Bronchial epithelial cell (primary cell): ENCODE data around the gene KRT17. TPM values are rescaled to one million over a fixed set of nuclear protein-coding genes. Genes with fewer than 3 reads are reported as not detected.
"Not testable (repeated sequence)": the region's sequence is repeated elsewhere in the genome, so short reads cannot be mapped to it uniquely, and the experiment has no call there.

Experiments used
- DNase-seq: peaks from one replicate; pipeline ENCODE4 v3.0.0-alpha.2; 2010; ENCODE audit warnings: low read depth
- FAIRE-seq: peaks from 2 replicates; lab custom pipeline; 2011; peaks lifted over from hg19 to GRCh38; lab: Jason Lieb, UNC
- H3K27me3 ChIP-seq: 2 replicates; pipeline ENCODE4 v1.5.1; 2011; ENCODE audit warnings: low read length; ENCODE audit not compliant: control insufficient read depth, insufficient read depth
- H3K36me3 ChIP-seq: 2 replicates; pipeline ENCODE4 v1.5.1; 2011; ENCODE audit warnings: low read length; ENCODE audit not compliant: control insufficient read depth, insufficient read depth
- H3K4me3 ChIP-seq: 2 replicates; pipeline ENCODE4 v1.5.1; 2011; ENCODE audit warnings: mild to moderate bottlenecking, low read depth, low read length, control low read depth
- total RNA-seq: library from RNA; depleted of rRNA; stranded (reverse); fragments of >200 nt; gene quantifications from 2 replicates; pipeline ENCODE4 v1.2.1, GENCODE V29; 2014
- TF ChIP-seq, protein P1 (sequence below): IDR thresholded peaks from 2 replicates; pipeline ENCODE4 v1.5.1; 2011; ENCODE audit warnings: mild to moderate bottlenecking, moderate library complexity, low read length, control low read depth, inconsistent platforms; ENCODE audit not compliant: insufficient read depth, severe bottlenecking

The KRT17 gene
- total RNA-seq, 1 donor from 2014 or later, result 30,463 TPM

DNA sequence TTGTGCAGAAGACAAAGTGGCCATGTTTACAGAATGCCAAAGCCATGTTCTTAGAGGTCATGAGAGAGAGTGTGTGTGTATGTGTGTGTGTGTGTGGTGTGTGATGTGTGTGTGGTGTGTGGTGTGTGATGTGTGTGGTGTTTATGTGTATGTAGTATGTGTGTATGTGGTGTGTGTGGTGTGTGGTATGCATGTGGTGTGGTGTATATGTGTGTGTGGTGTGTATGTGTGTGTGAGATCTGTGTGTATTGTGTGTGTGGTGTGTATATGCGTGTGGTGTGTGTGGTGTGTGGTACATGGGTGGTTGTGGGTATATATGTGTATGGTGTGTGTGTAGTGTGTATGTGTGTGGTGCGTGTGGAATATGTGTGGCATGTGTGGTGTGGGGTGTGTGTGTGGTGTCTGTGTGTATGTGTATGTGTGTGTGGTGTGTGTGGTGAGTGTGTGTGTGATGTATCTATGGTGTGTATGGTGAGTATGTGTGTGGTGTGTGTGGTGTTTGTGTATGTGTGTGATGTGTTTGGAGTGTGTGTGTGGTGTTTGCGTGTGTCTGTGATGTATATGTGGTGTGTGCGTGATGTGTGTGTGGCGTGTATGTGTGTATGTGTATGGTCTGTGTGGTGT lies 8.2 kb upstream of the KRT17 start:
- Histone ChIP-seq H3K4me3 (no peak overlapping the region), H3K27me3 (no peaks in the 10 kb centered on the region), H3K36me3 (no peaks in the 10 kb centered on the region)
- FAIRE-seq (peak; percentile 100), DNase-seq (no peak)
- TF ChIP-seq, protein P1, sequence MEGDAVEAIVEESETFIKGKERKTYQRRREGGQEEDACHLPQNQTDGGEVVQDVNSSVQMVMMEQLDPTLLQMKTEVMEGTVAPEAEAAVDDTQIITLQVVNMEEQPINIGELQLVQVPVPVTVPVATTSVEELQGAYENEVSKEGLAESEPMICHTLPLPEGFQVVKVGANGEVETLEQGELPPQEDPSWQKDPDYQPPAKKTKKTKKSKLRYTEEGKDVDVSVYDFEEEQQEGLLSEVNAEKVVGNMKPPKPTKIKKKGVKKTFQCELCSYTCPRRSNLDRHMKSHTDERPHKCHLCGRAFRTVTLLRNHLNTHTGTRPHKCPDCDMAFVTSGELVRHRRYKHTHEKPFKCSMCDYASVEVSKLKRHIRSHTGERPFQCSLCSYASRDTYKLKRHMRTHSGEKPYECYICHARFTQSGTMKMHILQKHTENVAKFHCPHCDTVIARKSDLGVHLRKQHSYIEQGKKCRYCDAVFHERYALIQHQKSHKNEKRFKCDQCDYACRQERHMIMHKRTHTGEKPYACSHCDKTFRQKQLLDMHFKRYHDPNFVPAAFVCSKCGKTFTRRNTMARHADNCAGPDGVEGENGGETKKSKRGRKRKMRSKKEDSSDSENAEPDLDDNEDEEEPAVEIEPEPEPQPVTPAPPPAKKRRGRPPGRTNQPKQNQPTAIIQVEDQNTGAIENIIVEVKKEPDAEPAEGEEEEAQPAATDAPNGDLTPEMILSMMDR, result no peak

- Histone ChIP-seq H3K36me3 (no peaks in the 10 kb centered on the region), H3K27me3 (no peaks in the 10 kb centered on the region), H3K4me3 (no peak overlapping the region)
- DNase-seq (no peak), FAIRE-seq (no peak)
- TF ChIP-seq, protein P1, result no peak
Observed at GRCh38 chr17:41631898-41632285, 7.5 kb upstream of the KRT17 start.

GRCh38 chr17:41631025-41631897 lies 6.9 kb upstream of the KRT17 start:
- FAIRE-seq, result no peak

DNA sequence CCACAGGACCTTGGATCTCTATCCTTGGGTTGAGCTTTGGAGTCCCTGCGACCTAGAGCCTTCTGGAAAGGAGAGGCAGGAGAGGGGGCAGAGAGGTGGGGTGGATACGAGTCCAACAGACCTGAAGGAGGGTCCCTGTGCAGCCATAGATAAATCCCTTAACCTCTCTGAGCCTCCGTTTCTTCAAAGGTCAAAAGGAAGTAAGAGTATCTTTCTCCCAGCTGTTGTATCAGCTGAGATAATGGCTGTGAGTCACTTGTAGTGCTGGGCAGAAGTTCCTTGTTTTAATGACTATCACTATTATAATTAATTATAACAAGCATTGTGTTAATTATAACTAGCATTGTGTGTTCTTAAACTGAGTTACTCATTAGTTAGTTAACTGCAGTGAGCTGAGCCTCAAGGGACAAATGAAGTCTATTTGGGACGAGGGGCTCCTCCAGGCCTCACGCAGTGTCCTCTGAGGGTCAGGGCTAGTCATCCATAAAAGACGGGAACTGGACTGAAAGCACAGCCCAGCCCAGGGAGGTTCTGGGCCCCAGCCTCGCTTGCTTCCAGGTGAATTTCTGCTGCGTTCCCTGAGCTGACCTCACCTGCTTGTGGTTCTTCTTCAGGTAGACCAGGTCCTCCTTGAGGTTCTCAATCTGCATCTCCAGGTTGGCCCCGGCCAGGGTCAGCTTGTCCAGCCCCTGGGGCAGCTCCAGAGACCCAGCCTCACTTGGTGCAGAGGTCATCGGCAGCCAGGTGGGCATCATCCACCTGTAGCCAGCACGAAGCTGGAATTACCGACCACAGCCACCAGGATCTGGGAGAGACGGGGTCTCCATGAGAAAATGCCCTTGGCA lies 5.7 kb upstream of the KRT17 start:
- H3K27me3 ChIP-seq, result no peaks in the 10 kb centered on the region
- TF ChIP-seq, protein P1, result no peak
- FAIRE-seq (no peak), DNase-seq (no peak)
- no peak overlapping the region for H3K4me3 ChIP-seq
- no peaks in the 10 kb centered on the region for H3K36me3 ChIP-seq

More at GRCh38 chr17:41631025-41631897, 6.9 kb upstream of the KRT17 start:
- TF ChIP-seq, protein P1, result no peak
- DNase-seq, result no peak
- H3K36me3 ChIP-seq, result no peaks in the 10 kb centered on the region
- no peak overlapping the region for H3K4me3 ChIP-seq
- no peaks in the 10 kb centered on the region for H3K27me3 ChIP-seq

GRCh38 chr17:41629316-41629715 lies 4.9 kb upstream of the KRT17 start:
- TF ChIP-seq, protein P1, result no peak
- no peak for DNase-seq

GRCh38 chr17:41628621-41629255 lies 4.4 kb upstream of the KRT17 start:
- DNase-seq (peak; percentile 90), FAIRE-seq (peak; percentile 55)
- H3K27me3 ChIP-seq, result not testable (repeated sequence)

More at GRCh38 chr17:41629316-41629715, 4.9 kb upstream of the KRT17 start:
- H3K27me3 ChIP-seq, result no peaks in the 10 kb centered on the region
- H3K36me3 ChIP-seq, result peaks cover 1% of the 10 kb centered on the region
- H3K4me3 ChIP-seq, result no peak overlapping the region
- peak; percentile 43 for FAIRE-seq

DNA sequence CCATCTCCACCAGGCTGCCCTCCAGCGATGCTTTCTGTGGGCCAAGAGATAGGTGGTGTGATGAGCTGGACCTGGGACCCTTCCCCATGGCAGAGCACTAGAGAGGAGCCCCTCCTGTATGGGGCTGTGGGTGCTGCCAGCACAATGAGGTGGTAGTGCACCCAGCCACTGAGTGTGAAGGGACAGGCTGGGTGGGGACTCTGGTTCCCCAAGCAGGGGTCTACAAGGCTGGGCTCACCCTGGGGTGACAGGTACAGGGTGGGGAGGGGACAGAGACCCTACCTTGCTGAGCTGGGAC lies 3.6 kb upstream of the KRT17 start:
- FAIRE-seq, H3K4me3 ChIP-seq, H3K27me3 ChIP-seq, DNase-seq: not testable (repeated sequence)
- H3K36me3 ChIP-seq, result peaks cover 11% of the 10 kb centered on the region

More at GRCh38 chr17:41628621-41629255, 4.4 kb upstream of the KRT17 start:
- H3K4me3 ChIP-seq, H3K36me3 ChIP-seq: not testable (repeated sequence)
